CD4-positive, alpha-beta memory T cell (primary cell): ENCODE data around the gene DCN. TPM values are rescaled to one million over a fixed set of nuclear protein-coding genes. Genes with fewer than 3 reads are reported as not detected.

Experiments
- CTCF ChIA-PET: fragments of 350-600 bp; sonication (Branson Sonifier 250); formaldehyde crosslinking; loops from one replicate; lab custom pipeline; 2021; ENCODE audit warnings: inconsistent platforms; ENCODE audit not compliant: partially characterized antibody; lab: Charles Lee
- POLR2A ChIA-PET: fragments of 350-600 bp; sonication (Branson Sonifier 250); formaldehyde crosslinking; loops from one replicate; lab custom pipeline; 2021; ENCODE audit not compliant: partially characterized antibody; lab: Charles Lee
- DNase-seq, 5 donors: peaks; one replicate each; pipeline versions ENCODE4 v3.0.0 to v3.0.0-alpha.2; 2020 to 2022; ENCODE audit warnings: mixed read lengths in 1 of 5
- H3K27ac ChIP-seq: one replicate; pipeline ENCODE4 v1.7.0; 2013; ENCODE audit warnings: low read depth, low read length
- H3K27me3 ChIP-seq: 2 replicates; pipeline ENCODE4 v1.7.0; 2013; ENCODE audit warnings: mild to moderate bottlenecking, low read length, moderate library complexity; ENCODE audit not compliant: insufficient read depth
- H3K36me3 ChIP-seq: 2 replicates; pipeline ENCODE4 v1.7.0; 2013; ENCODE audit warnings: mild to moderate bottlenecking, low read length, moderate library complexity; ENCODE audit not compliant: insufficient read depth
- H3K4me1 ChIP-seq: 2 replicates; pipeline ENCODE4 v1.7.0; 2013; ENCODE audit warnings: mild to moderate bottlenecking, low read length, moderate library complexity; ENCODE audit not compliant: insufficient read depth
- H3K4me3 ChIP-seq, 2 donors: one replicate each; pipeline ENCODE4 v1.7.0; 2013; ENCODE audit warnings: low read length in 2 of 2, mild to moderate bottlenecking in 1 of 2
- H3K9me3 ChIP-seq, 2 donors: one replicate each; pipeline ENCODE4 v1.7.0; 2013; ENCODE audit warnings: low read length in 2 of 2, control low read depth in 1 of 2; ENCODE audit not compliant: control insufficient read depth in 1 of 2
- H3K27ac Mint-ChIP-seq, 7 donors: one replicate each; pipeline ENCODE4 v1.8.0; 2020 to 2021; ENCODE audit warnings: mixed read lengths in 7 of 7, mild to moderate bottlenecking in 6 of 7, inconsistent platforms in 3 of 7, moderate library complexity in 3 of 7
- H3K27me3 Mint-ChIP-seq, 2 donors: one replicate each; pipeline ENCODE4 v1.8.0; 2020 to 2021; ENCODE audit warnings: mixed read lengths in 2 of 2
- H3K36me3 Mint-ChIP-seq, 2 donors: one replicate each; pipeline ENCODE4 v1.8.0; 2020 to 2021; ENCODE audit warnings: mixed read lengths in 2 of 2, inconsistent platforms in 1 of 2, mild to moderate bottlenecking in 1 of 2
- H3K4me1 Mint-ChIP-seq, 4 donors: one replicate each; pipeline ENCODE4 v1.8.0; 2020 to 2021; ENCODE audit warnings: mixed read lengths in 4 of 4, mild to moderate bottlenecking in 1 of 4
- H3K4me3 Mint-ChIP-seq, 8 donors: one replicate each; pipeline ENCODE4 v1.8.0; 2020 to 2021; ENCODE audit warnings: mixed read lengths in 8 of 8, mild to moderate bottlenecking in 7 of 8, moderate library complexity in 6 of 8, inconsistent platforms in 3 of 8
- H3K9me3 Mint-ChIP-seq, 8 donors: one replicate each; pipeline ENCODE4 v1.8.0; 2020 to 2021; ENCODE audit warnings: mixed read lengths in 8 of 8, mild to moderate bottlenecking in 5 of 8, inconsistent platforms in 3 of 8, moderate library complexity in 1 of 8
- intact Hi-C: fragments of 100-400 bp; cut with micrococcal nuclease; formaldehyde crosslinking; loops from one replicate; pipeline ENCODE4 v1.15.1; 2023
- polyA plus RNA-seq, 2 donors: library from polyadenylated mRNA; unstranded; fragments of 300-500 nt; fragmentation: Illumina TruSeq; gene quantifications; one replicate each; pipeline ENCODE4 v1.2.3, GENCODE V29; 2021
- total RNA-seq, 2 experiments: library from RNA; stranded (reverse); gene quantifications; one replicate each; pipeline ENCODE4 v1.2.3, GENCODE V29; 2021

The DCN gene
- total and polyA plus RNA-seq, 4 experiments from 2014 or later: not detected

DNA sequence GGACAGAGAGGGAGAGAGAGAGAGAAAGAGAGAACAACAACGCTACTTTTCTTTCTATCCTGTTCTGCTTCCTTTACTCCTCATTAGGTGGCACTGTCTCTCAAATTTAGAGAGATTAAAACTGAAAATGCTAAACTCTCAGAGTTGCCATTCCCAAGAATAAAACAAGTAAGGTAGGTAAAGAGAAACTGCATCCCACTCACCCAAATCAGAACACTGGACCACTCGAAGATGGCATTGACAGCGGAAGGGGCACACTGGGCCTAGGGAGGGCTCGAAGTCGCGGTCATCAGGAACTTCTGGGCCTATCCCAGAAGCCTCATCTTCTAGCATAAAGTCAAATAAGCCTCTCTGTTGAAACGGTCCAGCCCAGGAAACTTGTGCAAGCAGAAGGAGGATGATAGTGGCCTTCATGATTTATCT, 4.5 kb downstream of the DCN start:
- Histone ChIP-seq H3K9me3 (no peaks in the 10 kb centered on the region), H3K27ac (no peak overlapping the region), H3K4me3 (no peak overlapping the region), H3K36me3 (no peaks in the 10 kb centered on the region), H3K4me1 (no peaks in the 10 kb centered on the region), H3K27me3 (no peaks in the 10 kb centered on the region)
- Mint-ChIP-seq H3K4me1 (peaks cover 0 to 4% (median 0%) of the 10 kb centered on the region in 4 donors), H3K27ac (no peak overlapping the region), H3K36me3 (no peaks in the 10 kb centered on the region), H3K27me3 (no peaks in the 10 kb centered on the region), H3K9me3 (no peaks in the 10 kb centered on the region), H3K4me3 (peak overlapping the region in 3 of 8 donors; percentile 5 to 21 (median 13))
- DNase-seq: no peak
- intact Hi-C loops: no loop called here
- POLR2A ChIA-PET: no interaction called here
- CTCF ChIA-PET: no interaction called here

DNA sequence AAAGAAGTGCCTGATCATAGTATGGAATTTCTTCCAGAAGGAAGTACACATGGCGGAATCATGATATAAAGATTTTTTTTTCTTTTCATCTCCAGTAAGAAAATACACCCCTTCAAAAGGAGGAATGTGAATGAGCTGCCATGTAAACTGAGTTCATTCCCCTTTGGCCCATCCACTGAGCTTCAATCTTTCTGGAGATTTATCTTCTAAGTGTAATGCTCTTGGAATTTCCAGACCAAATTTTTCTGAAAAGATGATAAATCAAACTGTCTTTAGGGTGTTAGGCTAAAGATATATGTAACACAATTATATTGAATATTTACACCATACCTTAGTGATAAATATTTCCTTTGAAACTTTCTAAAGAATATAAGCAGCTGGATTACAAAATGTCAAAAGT, 5.2 kb downstream of the DCN start:
- Mint-ChIP-seq H3K4me1 (peaks cover 0 to 4% (median 0%) of the 10 kb centered on the region in 4 donors), H3K4me3 (no peak overlapping the region), H3K9me3 (no peaks in the 10 kb centered on the region), H3K36me3 (no peaks in the 10 kb centered on the region), H3K27me3 (no peaks in the 10 kb centered on the region), H3K27ac (no peak overlapping the region)
- intact Hi-C loops: no loop called here
- no peak for DNase-seq
- Histone ChIP-seq H3K4me3 (no peak overlapping the region), H3K27me3 (no peaks in the 10 kb centered on the region), H3K4me1 (no peaks in the 10 kb centered on the region), H3K36me3 (no peaks in the 10 kb centered on the region), H3K9me3 (no peaks in the 10 kb centered on the region), H3K27ac (no peak overlapping the region)
- CTCF ChIA-PET: no interaction called here
- POLR2A ChIA-PET: no interaction called here

DNA sequence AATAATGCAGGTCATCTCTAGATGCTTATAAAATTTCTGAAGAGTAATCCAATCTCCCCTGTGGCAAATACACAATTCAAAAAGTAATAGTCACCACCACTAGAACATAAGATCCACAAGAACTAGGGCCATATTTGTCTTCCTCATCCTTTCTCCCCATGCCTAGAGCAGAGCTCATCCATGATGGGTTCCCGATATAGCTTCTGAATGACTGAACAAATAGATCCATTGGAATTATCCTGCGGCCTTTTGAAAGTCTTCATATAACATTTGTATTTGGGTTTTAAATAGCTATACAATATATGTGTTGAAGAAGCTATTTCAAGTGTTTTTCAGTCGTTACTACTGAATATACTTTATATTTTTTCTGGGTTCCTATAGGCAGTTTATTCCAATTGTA, 5.7 kb downstream of the DCN start:
- H3K27ac ChIP-seq: no peak overlapping the region
- H3K36me3 Mint-ChIP-seq: no peaks in the 10 kb centered on the region
- no peak overlapping the region for H3K27ac Mint-ChIP-seq
- intact Hi-C loops: no loop called here
- DNase-seq: no peak
- H3K27me3 ChIP-seq: no peaks in the 10 kb centered on the region
- H3K4me3 ChIP-seq: no peak overlapping the region
- ChIA-PET CTCF (no interaction called here), POLR2A (no interaction called here)
- no peaks in the 10 kb centered on the region for H3K4me1 ChIP-seq
- H3K4me3 Mint-ChIP-seq: no peak overlapping the region
- no peaks in the 10 kb centered on the region for H3K36me3 ChIP-seq
- peaks cover 0 to 4% (median 0%) of the 10 kb centered on the region in 4 donors for H3K4me1 Mint-ChIP-seq
- no peaks in the 10 kb centered on the region for H3K27me3 Mint-ChIP-seq
- H3K9me3 Mint-ChIP-seq: no peaks in the 10 kb centered on the region
- no peaks in the 10 kb centered on the region for H3K9me3 ChIP-seq

DNA sequence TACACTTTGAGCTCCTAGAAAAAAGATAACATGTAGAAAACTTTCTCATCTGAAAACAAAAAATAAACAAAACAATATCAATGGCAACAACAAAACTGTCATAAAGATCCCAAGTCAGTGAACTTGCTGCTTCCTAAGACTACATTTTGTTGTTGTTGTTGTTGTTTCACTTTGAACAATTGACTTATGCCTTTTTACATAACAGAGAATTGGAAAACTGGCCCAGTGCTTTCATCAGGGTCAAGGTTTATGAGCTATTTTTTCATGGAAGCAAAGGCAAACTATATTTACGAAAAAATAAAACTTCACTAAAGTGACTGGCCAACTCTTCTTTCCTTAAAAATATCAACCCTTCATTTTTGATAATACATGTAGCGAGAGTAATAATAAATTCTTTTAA, 6.3 kb downstream of the DCN start:
- no peak overlapping the region for H3K27ac ChIP-seq
- Mint-ChIP-seq H3K4me3 (no peak overlapping the region), H3K36me3 (no peaks in the 10 kb centered on the region), H3K27ac (no peak overlapping the region), H3K27me3 (no peaks in the 10 kb centered on the region), H3K9me3 (no peaks in the 10 kb centered on the region), H3K4me1 (peaks cover 0 to 4% (median 0%) of the 10 kb centered on the region in 4 donors)
- no peaks in the 10 kb centered on the region for H3K4me1 ChIP-seq
- no peak for DNase-seq
- intact Hi-C loops: no loop called here
- H3K4me3 ChIP-seq: no peak overlapping the region
- ChIA-PET CTCF (no interaction called here), POLR2A (no interaction called here)
- H3K9me3 ChIP-seq: no peaks in the 10 kb centered on the region
- H3K27me3 ChIP-seq: no peaks in the 10 kb centered on the region
- no peaks in the 10 kb centered on the region for H3K36me3 ChIP-seq

DNA sequence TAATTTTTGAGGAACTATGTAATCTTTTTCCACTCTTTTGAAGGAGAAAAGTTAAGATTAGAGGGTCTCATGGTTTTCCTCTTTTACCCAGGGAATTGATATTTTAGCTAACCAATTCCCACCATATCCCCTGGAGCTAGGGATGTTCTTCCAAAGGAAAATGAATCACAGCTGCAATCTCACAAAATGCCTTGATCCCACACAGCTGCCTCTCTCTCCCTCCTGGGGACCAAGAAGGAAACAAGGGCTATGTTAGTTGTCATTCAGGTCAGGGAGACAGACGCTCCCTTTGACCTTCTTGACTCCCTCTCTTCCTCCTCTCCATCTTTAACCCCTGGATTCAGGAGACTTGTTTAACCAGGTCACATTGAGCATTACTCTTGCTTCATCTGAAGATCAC, 9.5 kb downstream of the DCN start:
- H3K4me3 ChIP-seq: no peak overlapping the region
- no peak overlapping the region for H3K27ac ChIP-seq
- no peaks in the 10 kb centered on the region for H3K27me3 Mint-ChIP-seq
- no peaks in the 10 kb centered on the region for H3K9me3 ChIP-seq
- no peak overlapping the region for H3K4me3 Mint-ChIP-seq
- H3K36me3 ChIP-seq: no peaks in the 10 kb centered on the region
- no peaks in the 10 kb centered on the region for H3K9me3 Mint-ChIP-seq
- ChIA-PET POLR2A (no interaction called here), CTCF (no interaction called here)
- intact Hi-C loops: no loop called here
- no peaks in the 10 kb centered on the region for H3K36me3 Mint-ChIP-seq
- no peaks in the 10 kb centered on the region for H3K4me1 ChIP-seq
- DNase-seq: no peak
- H3K27ac Mint-ChIP-seq: no peak overlapping the region
- no peaks in the 10 kb centered on the region for H3K27me3 ChIP-seq
- H3K4me1 Mint-ChIP-seq: peaks cover 0 to under 1% (median 0%) of the 10 kb centered on the region in 4 donors

DNA sequence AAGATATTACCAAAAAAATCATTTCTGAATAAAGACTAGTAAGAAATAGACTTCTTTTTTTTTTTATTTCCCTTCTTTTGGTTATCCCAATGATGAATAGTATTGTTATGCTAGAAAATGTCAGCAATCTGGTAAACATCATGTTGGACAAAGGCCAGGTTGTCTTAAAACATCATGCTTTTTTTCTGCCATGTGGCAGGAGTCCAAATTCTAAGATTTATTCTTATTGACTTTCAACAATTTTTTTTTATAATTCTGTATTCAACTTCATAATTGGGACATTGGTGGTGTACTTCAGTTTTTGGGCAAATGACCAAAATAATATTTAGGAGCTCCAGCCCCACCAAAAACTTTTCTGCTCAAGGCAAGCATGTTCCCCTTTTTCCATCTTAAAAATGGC, 10.5 kb downstream of the DCN start:
- no peak for DNase-seq
- no peaks in the 10 kb centered on the region for H3K4me1 Mint-ChIP-seq
- Histone ChIP-seq H3K27ac (no peak overlapping the region), H3K4me1 (no peaks in the 10 kb centered on the region), H3K9me3 (no peaks in the 10 kb centered on the region), H3K4me3 (no peak overlapping the region), H3K36me3 (no peaks in the 10 kb centered on the region), H3K27me3 (no peaks in the 10 kb centered on the region)
- intact Hi-C loops: no loop called here
- no peaks in the 10 kb centered on the region for H3K9me3 Mint-ChIP-seq
- no peaks in the 10 kb centered on the region for H3K36me3 Mint-ChIP-seq
- CTCF ChIA-PET: no interaction called here
- no peak overlapping the region for H3K27ac Mint-ChIP-seq
- H3K4me3 Mint-ChIP-seq: no peak overlapping the region
- H3K27me3 Mint-ChIP-seq: no peaks in the 10 kb centered on the region
- POLR2A ChIA-PET: no interaction called here

DNA sequence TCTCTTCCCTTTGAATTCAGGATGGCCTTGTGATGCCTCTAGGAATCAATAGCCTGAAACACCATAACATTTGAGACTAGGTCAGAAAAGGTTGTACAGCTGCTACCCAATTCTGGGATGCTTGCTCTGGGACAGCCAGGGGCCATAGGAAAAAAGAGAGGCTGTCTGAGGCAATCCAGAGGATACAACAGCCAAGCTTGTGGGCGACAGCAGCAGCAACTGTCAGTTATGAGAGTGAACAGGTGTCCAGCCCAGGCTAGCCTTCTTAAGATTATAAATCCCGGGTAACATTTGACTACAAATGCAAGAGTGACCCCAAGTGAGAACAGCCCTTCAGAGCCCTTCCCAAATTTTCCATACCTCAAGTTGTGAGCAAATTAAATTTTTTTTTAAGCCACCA, 11.1 kb downstream of the DCN start:
- ChIA-PET POLR2A (no interaction called here), CTCF (no interaction called here)
- Mint-ChIP-seq H3K27me3 (no peaks in the 10 kb centered on the region), H3K4me1 (no peaks in the 10 kb centered on the region), H3K4me3 (no peak overlapping the region), H3K36me3 (no peaks in the 10 kb centered on the region), H3K9me3 (no peaks in the 10 kb centered on the region), H3K27ac (no peak overlapping the region)
- H3K27ac ChIP-seq: no peak overlapping the region
- H3K27me3 ChIP-seq: no peaks in the 10 kb centered on the region
- peak in 1 of 5 donors; percentile 27 for DNase-seq
- intact Hi-C loops: no loop called here
- H3K4me3 ChIP-seq: no peak overlapping the region
- H3K9me3 ChIP-seq: no peaks in the 10 kb centered on the region
- no peaks in the 10 kb centered on the region for H3K36me3 ChIP-seq
- no peaks in the 10 kb centered on the region for H3K4me1 ChIP-seq

DNA sequence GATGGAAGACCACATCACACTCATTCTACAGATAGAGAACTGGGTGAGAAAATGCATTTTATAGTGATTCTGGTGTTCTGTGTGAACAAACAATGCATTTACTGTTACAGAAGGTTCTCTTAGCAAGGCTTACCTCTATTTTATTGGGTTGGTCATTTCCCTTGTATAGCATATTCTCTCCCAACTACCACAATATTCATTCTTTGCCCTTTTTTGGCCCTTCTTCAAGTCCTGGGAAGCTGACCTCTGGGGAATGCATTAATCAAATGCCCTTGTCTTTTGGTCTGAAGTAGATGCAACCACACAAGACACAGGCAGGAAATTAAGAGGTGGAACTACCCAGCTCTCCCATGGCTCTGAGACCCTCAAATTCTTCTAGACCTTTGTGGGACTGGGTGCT, 19.5 kb downstream of the DCN start:
- Histone ChIP-seq H3K9me3 (no peaks in the 10 kb centered on the region), H3K4me3 (no peak overlapping the region), H3K27ac (no peak overlapping the region), H3K4me1 (no peaks in the 10 kb centered on the region), H3K36me3 (no peaks in the 10 kb centered on the region), H3K27me3 (no peaks in the 10 kb centered on the region)
- peak in 1 of 5 donors; percentile 11 for DNase-seq
- Mint-ChIP-seq H3K27me3 (no peaks in the 10 kb centered on the region), H3K9me3 (peaks cover 0 to 3% (median 0%) of the 10 kb centered on the region in 8 donors), H3K4me3 (no peak overlapping the region), H3K36me3 (no peaks in the 10 kb centered on the region), H3K27ac (no peak overlapping the region), H3K4me1 (no peaks in the 10 kb centered on the region)
- CTCF ChIA-PET: no interaction called here
- POLR2A ChIA-PET: no interaction called here
- intact Hi-C loops: no loop called here
